A549 (cell line): Measurements from ENCODE around the gene TMPRSS11E. TPM values are rescaled to one million over a fixed set of nuclear protein-coding genes. Genes with fewer than 3 reads are reported as not detected.

Experiments
- ATAC-seq, 2 experiments: fragments of 200-7000 bp in 1 of 2; fragments of >200 bp in 1 of 2; cut with Nextera tagmentation in 1 of 2; cut with Tn5 transposase in 1 of 2; 3 replicates each; pipeline versions ENCODE4 v1.8.0 to v1.9.1; 2018 to 2020; ENCODE audit warnings: mild to moderate bottlenecking in 1 of 2, moderate library complexity in 1 of 2
- CTCF ChIA-PET: fragments of 300-600 bp; sonication (Branson Sonifier 250); formaldehyde crosslinking; extraction: SDS; loops from one replicate; lab custom pipeline; 2021; ENCODE audit warnings: antibody characterized with exemption, inconsistent platforms; lab: Yijun Ruan, JAX
- POLR2A ChIA-PET: fragments of 350-600 bp; formaldehyde crosslinking; extraction: SDS; loops from one replicate; lab custom pipeline; 2021; ENCODE audit warnings: antibody characterized with exemption, inconsistent platforms; lab: Yijun Ruan, JAX
- DNase-seq, 2 experiments: peaks; one replicate each; pipeline versions ENCODE4 v3.0.0 to v3.0.0-alpha.2; 2011 to 2016; ENCODE audit warnings: low read depth in 1 of 2, low spot score in 1 of 2
- FAIRE-seq: peaks from 2 replicates; lab custom pipeline; 2011; peaks lifted over from hg19 to GRCh38; lab: Jason Lieb, UNC
- H3K27ac ChIP-seq, 2 experiments: fragments of >200 bp; sonication (Bioruptor Twin); formaldehyde crosslinking; 3 replicates each; pipeline ENCODE4 v1.5.1; 2016 to 2017
- H3K4me1 ChIP-seq: fragments of >200 bp; sonication (Bioruptor Twin); formaldehyde crosslinking; 3 replicates; pipeline ENCODE4 v1.6.1; 2016
- H3K4me2 ChIP-seq: fragments of >200 bp; sonication (Bioruptor Twin); formaldehyde crosslinking; 3 replicates; pipeline ENCODE4 v1.6.1; 2016
- H3K4me3 ChIP-seq: fragments of >200 bp; sonication (Bioruptor Twin); formaldehyde crosslinking; 3 replicates; pipeline ENCODE4 v1.5.1; 2016
- H3K9me3 ChIP-seq: fragments of >200 bp; sonication (Bioruptor Twin); formaldehyde crosslinking; 3 replicates; pipeline ENCODE4 v1.6.1; 2016
- BHLHE40 ChIP-seq: IDR thresholded peaks from 2 replicates; pipeline ENCODE4 v1.6.1; 2012; ENCODE audit warnings: low read depth, low read length, inconsistent platforms
- CBX2 ChIP-seq: fragments of 200-600 bp; sonication (generic); IDR thresholded peaks from 2 replicates; pipeline ENCODE4 v1.6.1; 2016; ENCODE audit warnings: low read depth, mild to moderate bottlenecking, borderline replicate concordance
- EHF ChIP-seq: fragments of 250-450 bp; sonication (Bioruptor Pico); IDR thresholded peaks from 2 replicates; pipeline ENCODE4 v1.5.0; 2020; ENCODE audit warnings: mild to moderate bottlenecking
- ELK1 ChIP-seq: fragments of 150-350 bp; IDR thresholded peaks from 2 replicates; pipeline ENCODE4 v1.6.1; 2014; ENCODE audit warnings: low read depth, mild to moderate bottlenecking, low read length
- GATA3 ChIP-seq: IDR thresholded peaks from 2 replicates; pipeline ENCODE4 v1.6.1; 2012; ENCODE audit warnings: borderline replicate concordance
- HES2 ChIP-seq: fragments of >200 bp; sonication (Bioruptor Twin); formaldehyde crosslinking; IDR thresholded peaks from 2 replicates; pipeline ENCODE4 v1.6.1; 2016
- HEYL ChIP-seq: fragments of 250-450 bp; sonication (Bioruptor Pico); IDR thresholded peaks from 2 replicates; pipeline ENCODE4 v1.8.0; 2021; ENCODE audit warnings: mild to moderate bottlenecking, moderate library complexity
- HOXB13 ChIP-seq: fragments of 250-450 bp; sonication (Bioruptor Pico); IDR thresholded peaks from 2 replicates; pipeline ENCODE4 v1.5.0; 2020; ENCODE audit warnings: low read depth, mild to moderate bottlenecking, moderate library complexity
- HOXB5 ChIP-seq: fragments of 250-450 bp; sonication (Bioruptor Pico); IDR thresholded peaks from 2 replicates; pipeline ENCODE4 v1.5.0; 2020; ENCODE audit warnings: mild to moderate bottlenecking, moderate library complexity
- JUN ChIP-seq, 2 experiments: fragments of >200 bp; sonication (Bioruptor Twin); formaldehyde crosslinking; IDR thresholded peaks; 2 replicates in 1 of 2; 3 replicates in 1 of 2; pipeline ENCODE4 v1.6.1; 2016 to 2017
- MAZ ChIP-seq: fragments of 150-350 bp; IDR thresholded peaks from 2 replicates; pipeline ENCODE4 v1.6.1; 2014; ENCODE audit warnings: antibody characterized with exemption, low read depth, low read length, borderline replicate concordance
- MYC ChIP-seq: IDR thresholded peaks from 2 replicates; pipeline ENCODE4 v1.6.1; 2012; ENCODE audit warnings: mild to moderate bottlenecking, inconsistent platforms, low read length, improper control_type of control experiment, borderline replicate concordance
- NFE2L2 ChIP-seq: fragments of 150-350 bp; conservative IDR thresholded peaks from 2 replicates; pipeline ENCODE4 v1.6.1; 2014; ENCODE audit warnings: low read length
- NR3C1 ChIP-seq: fragments of >200 bp; sonication (Bioruptor Twin); formaldehyde crosslinking; IDR thresholded peaks from 3 replicates; pipeline ENCODE4 v1.6.1; 2017
- RCOR1 ChIP-seq: fragments of 150-350 bp; IDR thresholded peaks from 2 replicates; pipeline ENCODE4 v1.6.1; 2014; ENCODE audit warnings: antibody characterized with exemption, low read length, low read depth
- SMC3 ChIP-seq: fragments of >200 bp; sonication (Bioruptor Twin); formaldehyde crosslinking; IDR thresholded peaks from 3 replicates; pipeline ENCODE4 v1.6.1; 2018; ENCODE audit warnings: inconsistent platforms
- TFCP2L1 ChIP-seq: fragments of 250-450 bp; sonication (Bioruptor Pico); IDR thresholded peaks from 2 replicates; pipeline ENCODE4 v1.5.0; 2021; ENCODE audit warnings: mild to moderate bottlenecking
- TP53 ChIP-seq: fragments of 250-450 bp; sonication (Bioruptor Pico); IDR thresholded peaks from 2 replicates; pipeline ENCODE4 v1.5.0; 2021; ENCODE audit warnings: mild to moderate bottlenecking, moderate library complexity
- ZC3H11A ChIP-seq: fragments of 450-650 bp; IDR thresholded peaks from 2 replicates; pipeline ENCODE4 v1.6.1; 2014; ENCODE audit warnings: antibody characterized with exemption, mild to moderate bottlenecking
- ZSCAN20 ChIP-seq: fragments of 250-450 bp; sonication (Bioruptor Pico); IDR thresholded peaks from 2 replicates; pipeline ENCODE4 v1.8.0; 2022; ENCODE audit warnings: mild to moderate bottlenecking, moderate library complexity
- WGBS: methylation state at CpG from one replicate; pipeline ENCODE4 v1.1.6; 2017; ENCODE audit errors: missing lambda C conversion rate; 5-methylcytosine and 5-hydroxymethylcytosine counted together
- polyA plus RNA-seq, 4 experiments: library from polyadenylated mRNA; depleted of rRNA in 3 of 4; stranded (reverse); fragments of >200 nt; fragmentation: RNase III in 1 of 4; extraction: RNeasy Plus Mini Kit Qiagen cat#74134 plus additional on column Dnase treatment in 1 of 4; gene quantifications; 2 replicates in 3 of 4; 3 replicates in 1 of 4; pipeline ENCODE4 v1.2.3, GENCODE V29; 2011 to 2017
- TF ChIP-seq, protein P1 (sequence below): fragments of >200 bp; sonication (Bioruptor Twin); formaldehyde crosslinking; IDR thresholded peaks from 3 replicates; pipeline ENCODE4 v1.6.1; 2016
- TF ChIP-seq, protein P2 (sequence below): IDR thresholded peaks from 2 replicates; pipeline ENCODE4 v1.6.1; 2012
- TF ChIP-seq, protein P3 (sequence below): fragments of 250-450 bp; sonication (Bioruptor Pico); IDR thresholded peaks from 2 replicates; pipeline ENCODE4 v1.5.0; 2021; ENCODE audit warnings: mild to moderate bottlenecking, moderate library complexity, borderline replicate concordance
- TF ChIP-seq, protein P4 (sequence below): fragments of 450-650 bp; IDR thresholded peaks from 2 replicates; pipeline ENCODE4 v1.6.1; 2014; ENCODE audit warnings: antibody characterized with exemption
- TF ChIP-seq, protein P5 (sequence below): IDR thresholded peaks from 2 replicates; pipeline ENCODE4 v1.6.1; 2012; ENCODE audit warnings: low read depth, borderline replicate concordance
- TF ChIP-seq, protein P6 (sequence below): IDR thresholded peaks from 2 replicates; pipeline ENCODE4 v1.6.1; 2012

Gene TMPRSS11E
- polyA plus RNA-seq, 2 of the 4 experiments (the other 2 are of a cell fraction) = not detected

- ATAC-seq (no peak), FAIRE-seq (no peak), DNase-seq (no peak)
- 80% methylated on average over 1 of the region's 5 CpGs for WGBS
- Histone ChIP-seq H3K4me2 (no peak overlapping the region), H3K27ac (no peak overlapping the region), H3K9me3 (no peaks in the 10 kb centered on the region), H3K4me1 (no peaks in the 10 kb centered on the region), H3K4me3 (no peak overlapping the region)
- ChIA-PET CTCF (interaction anchor here (0.9 kb wide), 1 partner anchor 9 kb away, joined by 3 read pairs; no protein-coding TSS in a partner anchor), POLR2A (no interaction called here)
- TF ChIP-seq, protein P1, sequence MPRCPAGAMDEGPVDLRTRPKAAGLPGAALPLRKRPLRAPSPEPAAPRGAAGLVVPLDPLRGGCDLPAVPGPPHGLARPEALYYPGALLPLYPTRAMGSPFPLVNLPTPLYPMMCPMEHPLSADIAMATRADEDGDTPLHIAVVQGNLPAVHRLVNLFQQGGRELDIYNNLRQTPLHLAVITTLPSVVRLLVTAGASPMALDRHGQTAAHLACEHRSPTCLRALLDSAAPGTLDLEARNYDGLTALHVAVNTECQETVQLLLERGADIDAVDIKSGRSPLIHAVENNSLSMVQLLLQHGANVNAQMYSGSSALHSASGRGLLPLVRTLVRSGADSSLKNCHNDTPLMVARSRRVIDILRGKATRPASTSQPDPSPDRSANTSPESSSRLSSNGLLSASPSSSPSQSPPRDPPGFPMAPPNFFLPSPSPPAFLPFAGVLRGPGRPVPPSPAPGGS = no peak
- TF ChIP-seq HEYL (no peak), NR3C1 (no peak), ZSCAN20 (CRISPR knock-in tag) (no peak), MAZ (no peak), BHLHE40 (no peak), SMC3 (no peak), TFCP2L1 (CRISPR knock-in tag) (no peak), MYC (no peak), HOXB5 (no peak), HES2 (no peak), ELK1 (no peak), NFE2L2 (no peak), HOXB13 (CRISPR knock-in tag) (no peak), EHF (no peak), GATA3 (no peak)
- TF ChIP-seq, protein P2, sequence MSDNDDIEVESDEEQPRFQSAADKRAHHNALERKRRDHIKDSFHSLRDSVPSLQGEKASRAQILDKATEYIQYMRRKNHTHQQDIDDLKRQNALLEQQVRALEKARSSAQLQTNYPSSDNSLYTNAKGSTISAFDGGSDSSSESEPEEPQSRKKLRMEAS = no peak
- TF ChIP-seq, protein P3, sequence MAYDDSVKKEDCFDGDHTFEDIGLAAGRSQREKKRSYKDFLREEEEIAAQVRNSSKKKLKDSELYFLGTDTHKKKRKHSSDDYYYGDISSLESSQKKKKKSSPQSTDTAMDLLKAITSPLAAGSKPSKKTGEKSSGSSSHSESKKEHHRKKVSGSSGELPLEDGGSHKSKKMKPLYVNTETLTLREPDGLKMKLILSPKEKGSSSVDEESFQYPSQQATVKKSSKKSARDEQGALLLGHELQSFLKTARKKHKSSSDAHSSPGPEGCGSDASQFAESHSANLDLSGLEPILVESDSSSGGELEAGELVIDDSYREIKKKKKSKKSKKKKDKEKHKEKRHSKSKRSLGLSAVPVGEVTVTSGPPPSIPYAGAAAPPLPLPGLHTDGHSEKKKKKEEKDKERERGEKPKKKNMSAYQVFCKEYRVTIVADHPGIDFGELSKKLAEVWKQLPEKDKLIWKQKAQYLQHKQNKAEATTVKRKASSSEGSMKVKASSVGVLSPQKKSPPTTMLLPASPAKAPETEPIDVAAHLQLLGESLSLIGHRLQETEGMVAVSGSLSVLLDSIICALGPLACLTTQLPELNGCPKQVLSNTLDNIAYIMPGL (CRISPR knock-in tag) = no peak
These were observed 42.1 kb downstream of the TMPRSS11E start for GRCh38 chr4:68489338-68489737.

DNA sequence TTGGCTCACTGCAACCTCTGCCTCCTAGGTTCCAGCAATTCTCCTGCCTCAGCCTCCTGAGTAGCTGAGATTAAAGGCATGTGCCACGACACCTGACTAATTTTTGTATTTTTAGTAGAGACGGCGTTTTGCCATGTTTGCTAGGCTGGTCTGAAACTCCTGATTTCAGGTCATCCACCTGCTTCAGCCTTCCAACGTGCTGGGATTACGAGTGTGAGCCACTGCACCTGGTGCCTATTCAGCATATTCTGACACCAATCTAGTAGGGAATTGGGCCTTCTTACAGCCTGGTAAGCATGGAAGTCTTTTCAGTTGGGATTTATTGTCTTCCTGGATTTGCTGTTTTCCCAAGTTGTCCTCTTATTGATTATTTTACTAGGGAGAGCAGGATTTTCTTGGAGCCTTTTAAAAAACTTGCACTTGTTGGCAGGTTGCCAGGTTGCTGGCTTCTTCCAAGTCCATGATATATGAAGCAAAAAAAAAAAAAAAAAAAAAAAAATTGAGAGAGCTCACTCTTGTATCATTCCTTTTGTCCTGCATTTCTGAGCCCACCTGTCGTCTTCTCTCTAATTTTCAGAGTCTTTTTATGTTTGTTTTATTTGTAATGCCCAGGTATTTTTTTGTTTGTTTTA lies 43.7 kb downstream of the TMPRSS11E start:
- Histone ChIP-seq H3K4me3 (no peak overlapping the region), H3K4me1 (no peaks in the 10 kb centered on the region), H3K9me3 (no peaks in the 10 kb centered on the region), H3K4me2 (no peak overlapping the region), H3K27ac (no peak overlapping the region)
- TF ChIP-seq HEYL (no peak), CBX2 (no peak), TP53 (CRISPR knock-in tag) (no peak)
- TF ChIP-seq, all 56 proteins: peak for 0
- ChIA-PET POLR2A (no interaction called here), CTCF (no interaction called here)
- ATAC-seq (no peak), FAIRE-seq (no peak), DNase-seq (no peak)
- 90% methylated on average over 6 of the region's 6 CpGs for WGBS

DNA sequence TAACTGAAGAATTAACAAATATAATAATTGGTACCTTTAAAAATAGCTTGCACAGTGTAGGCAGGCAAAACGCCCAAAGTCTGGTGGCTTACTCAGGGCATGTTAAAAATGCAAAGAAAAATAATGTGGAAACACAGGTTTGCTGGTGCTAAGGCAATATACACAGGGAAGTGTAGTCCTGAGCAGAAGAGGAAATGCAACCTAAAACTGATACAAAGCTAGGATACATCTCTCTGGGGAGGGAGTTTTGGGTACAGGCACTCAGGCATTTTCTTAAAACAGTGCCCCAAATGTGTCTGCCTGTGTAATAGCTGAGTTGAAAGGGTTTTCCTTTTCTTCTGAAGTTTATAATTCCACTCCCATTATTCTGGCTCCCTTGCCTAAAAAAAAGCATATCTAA lies 47.4 kb downstream of the TMPRSS11E start:
- FAIRE-seq (no peak), ATAC-seq (no peak), DNase-seq (no peak)
- Histone ChIP-seq H3K4me2 (no peak overlapping the region), H3K9me3 (no peaks in the 10 kb centered on the region), H3K4me3 (no peak overlapping the region), H3K27ac (no peak overlapping the region), H3K4me1 (peaks cover 8% of the 10 kb centered on the region; the same call in 1 of the 3 replicates)
- POLR2A ChIA-PET = no interaction called here
- WGBS = 33% methylated on average over 1 of the region's 1 CpG
- CTCF ChIA-PET = interaction anchor here (1.2 kb wide), 1 partner anchor 675 kb away, joined by 3 read pairs; no protein-coding TSS in a partner anchor
- TF ChIP-seq, protein P2 = no peak
- no peak for TF ChIP-seq ZC3H11A
- TF ChIP-seq RCOR1 = no peak
- TF ChIP-seq ELK1 = no peak
- TF ChIP-seq JUN (IDR thresholded peaks at IDR 0.05) = no peak
- TF ChIP-seq, protein P4, sequence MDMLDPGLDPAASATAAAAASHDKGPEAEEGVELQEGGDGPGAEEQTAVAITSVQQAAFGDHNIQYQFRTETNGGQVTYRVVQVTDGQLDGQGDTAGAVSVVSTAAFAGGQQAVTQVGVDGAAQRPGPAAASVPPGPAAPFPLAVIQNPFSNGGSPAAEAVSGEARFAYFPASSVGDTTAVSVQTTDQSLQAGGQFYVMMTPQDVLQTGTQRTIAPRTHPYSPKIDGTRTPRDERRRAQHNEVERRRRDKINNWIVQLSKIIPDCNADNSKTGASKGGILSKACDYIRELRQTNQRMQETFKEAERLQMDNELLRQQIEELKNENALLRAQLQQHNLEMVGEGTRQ = no peak
- TF ChIP-seq, protein P5, sequence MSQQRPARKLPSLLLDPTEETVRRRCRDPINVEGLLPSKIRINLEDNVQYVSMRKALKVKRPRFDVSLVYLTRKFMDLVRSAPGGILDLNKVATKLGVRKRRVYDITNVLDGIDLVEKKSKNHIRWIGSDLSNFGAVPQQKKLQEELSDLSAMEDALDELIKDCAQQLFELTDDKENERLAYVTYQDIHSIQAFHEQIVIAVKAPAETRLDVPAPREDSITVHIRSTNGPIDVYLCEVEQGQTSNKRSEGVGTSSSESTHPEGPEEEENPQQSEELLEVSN = no peak
- TF ChIP-seq, protein P6, sequence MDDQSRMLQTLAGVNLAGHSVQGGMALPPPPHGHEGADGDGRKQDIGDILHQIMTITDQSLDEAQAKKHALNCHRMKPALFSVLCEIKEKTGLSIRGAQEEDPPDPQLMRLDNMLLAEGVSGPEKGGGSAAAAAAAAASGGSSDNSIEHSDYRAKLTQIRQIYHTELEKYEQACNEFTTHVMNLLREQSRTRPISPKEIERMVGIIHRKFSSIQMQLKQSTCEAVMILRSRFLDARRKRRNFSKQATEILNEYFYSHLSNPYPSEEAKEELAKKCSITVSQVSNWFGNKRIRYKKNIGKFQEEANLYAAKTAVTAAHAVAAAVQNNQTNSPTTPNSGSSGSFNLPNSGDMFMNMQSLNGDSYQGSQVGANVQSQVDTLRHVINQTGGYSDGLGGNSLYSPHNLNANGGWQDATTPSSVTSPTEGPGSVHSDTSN = no peak
